Cardiac ventricle fibroblast (primary cell): ENCODE measurements around the gene AJUBA. TPM values are rescaled to one million over a fixed set of nuclear protein-coding genes. Genes with fewer than 3 reads are reported as not detected.

Source experiments
- total RNA-seq: library from RNA; depleted of rRNA; stranded (reverse); fragments of >200 nt; gene quantifications from 2 replicates; pipeline ENCODE4 v1.2.3, GENCODE V29; 2015

Gene AJUBA
- total RNA-seq, result 9.9 and 12.6 TPM in 2 replicates

GRCh38 chr14:22982477-22983245, at the start of gene AJUBA:
Gene AJUBA, minus strand, starts transcription at chr14:22982551. Its CDS starts 285 bp downstream, at chr14:22982266.

GRCh38 chr14:23009939-23010726, 27.8 kb upstream of the AJUBA start, which contains the start of gene C14orf93:
Gene C14orf93, minus strand, starts transcription at chr14:23010143. Its CDS starts 11,120 bp downstream, at chr14:22999023.

GRCh38 chr14:22929104-22929960, 53.0 kb downstream of the AJUBA start, which contains the start of gene PRMT5:
Gene PRMT5, minus strand, starts transcription at chr14:22929376. Its CDS starts 15 bp downstream, at chr14:22929361.

Other genes starting within 250 kb of the AJUBA start
- gene OXA1L, start 215.9 kb downstream of the AJUBA start, total RNA-seq, result 77.9 and 96.3 TPM in 2 replicates
- gene SLC7A7, start 167.1 kb downstream of the AJUBA start, total RNA-seq, result 2.9 and 5.5 TPM in 2 replicates
- 49.5 and 133 TPM in 2 replicates for gene MRPL52, start 152.7 kb downstream of the AJUBA start, total RNA-seq
- 410 and 461 TPM in 2 replicates for gene MMP14, start 146.0 kb downstream of the AJUBA start, total RNA-seq
- 121 and 128 TPM in 2 replicates for gene LRP10, start 110.8 kb downstream of the AJUBA start, total RNA-seq
- gene REM2, start 99.3 kb downstream of the AJUBA start, total RNA-seq, result 0.06 TPM in 1 of 2 replicates, not detected in the other
- 91.8 and 153 TPM in 2 replicates for gene RBM23, start 63.4 kb downstream of the AJUBA start, total RNA-seq
- gene PRMT5, start 53.2 kb downstream of the AJUBA start, total RNA-seq, result 49.7 and 55.9 TPM in 2 replicates
- gene HAUS4, start 25.5 kb downstream of the AJUBA start, total RNA-seq, result 13.1 and 22.7 TPM in 2 replicates
- 6.4 and 9.8 TPM in 2 replicates for gene C14orf93, start 27.6 kb upstream of the AJUBA start, total RNA-seq
- gene PSMB5, start 52.3 kb upstream of the AJUBA start, total RNA-seq, result 163 and 182 TPM in 2 replicates
- not detected in 2 replicates for gene PSMB11, start 59.7 kb upstream of the AJUBA start, total RNA-seq
- 3.2 TPM in 2 replicates for gene CDH24, start 75.0 kb upstream of the AJUBA start, total RNA-seq
- gene ACIN1, start 112.6 kb upstream of the AJUBA start, total RNA-seq, result 55.4 and 67.2 TPM in 2 replicates
- gene C14orf119, start 113.0 kb upstream of the AJUBA start, total RNA-seq, result 41.1 and 52.5 TPM in 2 replicates
- gene CIROP, start 122.4 kb upstream of the AJUBA start, total RNA-seq, result 0.69 and 0.83 TPM in 2 replicates
- gene CEBPE, start 136.7 kb upstream of the AJUBA start, total RNA-seq, result not detected in 2 replicates
- gene SLC7A8, start 201.1 kb upstream of the AJUBA start, total RNA-seq, result 11.2 and 13.9 TPM in 2 replicates